Uterus (tissue), 4 donors: ENCODE data around the gene PLCB3. TPM values are rescaled to one million over a fixed set of nuclear protein-coding genes. Genes with fewer than 3 reads are reported as not detected.

Experiments used
- DNase-seq, 2 donors: peaks; one replicate each; pipeline ENCODE4 v3.0.0-alpha.2; 2019 to 2020
- H3K27ac ChIP-seq, 2 donors: fragments of 200-600 bp; sonication (generic); 1 replicate in 1 of 2; 2 replicates in 1 of 2; pipeline ENCODE4 v1.5.1; 2016 to 2018
- H3K27me3 ChIP-seq, 2 donors: fragments of 200-600 bp; sonication (generic); one replicate each; pipeline ENCODE4 v1.5.1; 2018 to 2019; ENCODE audit warnings: control low read depth in 1 of 2
- H3K36me3 ChIP-seq, 2 donors: fragments of 200-600 bp; sonication (generic); one replicate each; pipeline ENCODE4 v1.5.1; 2019; ENCODE audit warnings: control low read depth in 1 of 2
- H3K4me1 ChIP-seq, 2 donors: fragments of 200-600 bp; sonication (generic); one replicate each; pipeline ENCODE4 v1.5.1; 2018 to 2019; ENCODE audit warnings: control low read depth in 1 of 2
- H3K4me3 ChIP-seq, 2 donors: fragments of 200-600 bp; sonication (generic); 1 replicate in 1 of 2; 2 replicates in 1 of 2; pipeline ENCODE4 v1.5.1; 2018 to 2019; ENCODE audit warnings: mild to moderate bottlenecking in 1 of 2
- H3K9me3 ChIP-seq, 2 donors: fragments of 200-600 bp; sonication (generic); one replicate each; pipeline ENCODE4 v1.5.1; 2019; ENCODE audit warnings: control low read depth in 1 of 2
- POLR2A ChIP-seq, 2 donors: fragments of 450-650 bp; IDR thresholded peaks; one replicate each; pipeline ENCODE4 v1.6.1; 2016; ENCODE audit warnings: antibody characterized with exemption in 2 of 2, mild to moderate bottlenecking in 1 of 2, moderate library complexity in 1 of 2
- intact Hi-C: fragments of 100-400 bp; cut with DNase I; formaldehyde crosslinking; loops from one replicate; pipeline ENCODE4 v1.15.1; 2023; ENCODE audit warnings: low total_unique reads
- total RNA-seq, 4 donors: library from RNA; depleted of rRNA in 3 of 4; stranded (reverse); fragments of >200 nt in 3 of 4; gene quantifications; one replicate each; pipeline versions ENCODE4 v1.1.0 to v1.2.4, GENCODE V29; 2014 to 2023
- TF ChIP-seq, protein P1 (sequence below), 4 experiments: fragments of 200-600 bp in 2 of 4; fragments of 450-650 bp in 2 of 4; sonication (generic) in 2 of 4; IDR thresholded peaks; one replicate each; pipeline ENCODE4 v1.5.1; 2016 to 2019; ENCODE audit warnings: antibody characterized with exemption in 4 of 4, mild to moderate bottlenecking in 2 of 4, moderate library complexity in 1 of 4
- donor health status: DM: yes; HTN: yes; CAD: no.

The PLCB3 gene
- total RNA-seq, 4 donors from 2014 or later: 10.0 to 39.5 (median 21.8) TPM

DNA sequence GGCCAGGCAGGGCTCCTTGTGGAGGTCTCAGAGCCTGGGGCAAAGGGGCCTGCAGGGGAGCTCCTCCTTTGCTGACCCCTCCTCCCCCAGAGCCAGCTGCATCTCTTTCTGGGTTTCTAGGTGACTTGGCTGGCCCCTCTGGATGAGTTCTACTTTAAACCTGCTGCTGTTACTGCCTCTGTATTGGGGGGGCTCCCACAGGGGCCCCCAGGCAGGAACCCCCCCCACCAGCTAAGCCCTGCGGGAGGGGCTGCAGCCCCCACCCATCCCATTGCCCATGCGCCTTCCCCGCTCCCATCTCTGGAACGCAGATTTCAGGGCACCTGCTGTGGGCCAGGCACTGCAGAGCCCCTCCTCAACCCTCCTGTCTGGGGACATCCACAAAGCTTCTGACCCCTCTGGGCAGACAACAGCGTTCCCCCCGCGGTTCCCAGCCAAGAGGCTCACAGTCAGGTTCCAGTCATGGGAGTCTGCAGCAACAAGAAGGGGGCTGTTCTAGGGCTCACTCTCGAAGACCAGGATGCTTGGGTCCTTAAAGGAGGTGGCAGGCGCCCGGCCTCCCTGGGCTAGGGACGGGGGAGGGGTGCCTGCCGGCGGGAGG is 815 bp upstream of the PLCB3 start:
- Histone ChIP-seq H3K4me1 (peaks cover 0 to 16% of the 10 kb centered on the region in 2 donors), H3K4me3 (peak overlapping the region; percentile 82 to 88), H3K27me3 (no peaks in the 10 kb centered on the region), H3K36me3 (no peaks in the 10 kb centered on the region), H3K27ac (peak overlapping the region; percentile 57 to 63), H3K9me3 (no peaks in the 10 kb centered on the region)
- intact Hi-C loops: no loop called here
- DNase-seq: no peak
- TF ChIP-seq, protein P1, sequence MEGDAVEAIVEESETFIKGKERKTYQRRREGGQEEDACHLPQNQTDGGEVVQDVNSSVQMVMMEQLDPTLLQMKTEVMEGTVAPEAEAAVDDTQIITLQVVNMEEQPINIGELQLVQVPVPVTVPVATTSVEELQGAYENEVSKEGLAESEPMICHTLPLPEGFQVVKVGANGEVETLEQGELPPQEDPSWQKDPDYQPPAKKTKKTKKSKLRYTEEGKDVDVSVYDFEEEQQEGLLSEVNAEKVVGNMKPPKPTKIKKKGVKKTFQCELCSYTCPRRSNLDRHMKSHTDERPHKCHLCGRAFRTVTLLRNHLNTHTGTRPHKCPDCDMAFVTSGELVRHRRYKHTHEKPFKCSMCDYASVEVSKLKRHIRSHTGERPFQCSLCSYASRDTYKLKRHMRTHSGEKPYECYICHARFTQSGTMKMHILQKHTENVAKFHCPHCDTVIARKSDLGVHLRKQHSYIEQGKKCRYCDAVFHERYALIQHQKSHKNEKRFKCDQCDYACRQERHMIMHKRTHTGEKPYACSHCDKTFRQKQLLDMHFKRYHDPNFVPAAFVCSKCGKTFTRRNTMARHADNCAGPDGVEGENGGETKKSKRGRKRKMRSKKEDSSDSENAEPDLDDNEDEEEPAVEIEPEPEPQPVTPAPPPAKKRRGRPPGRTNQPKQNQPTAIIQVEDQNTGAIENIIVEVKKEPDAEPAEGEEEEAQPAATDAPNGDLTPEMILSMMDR (IDR thresholded peaks at IDR 0.05): no peak
- TF ChIP-seq POLR2A (IDR thresholded peaks at IDR 0.05): no peak

DNA sequence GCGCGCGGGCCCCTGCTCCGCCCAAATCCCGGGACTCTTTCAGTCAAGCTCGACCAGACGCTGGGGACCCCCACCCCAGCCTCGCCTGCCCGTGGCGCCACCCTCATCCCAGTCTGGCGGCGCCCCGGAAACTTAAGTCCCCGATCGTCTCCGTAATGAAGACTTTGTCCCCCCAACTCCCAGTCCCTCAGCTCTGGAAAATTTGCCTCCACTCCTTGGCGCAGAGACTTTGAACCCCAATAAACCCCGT is 348 bp downstream of the PLCB3 start:
- no peak for TF ChIP-seq POLR2A (IDR thresholded peaks at IDR 0.05)
- TF ChIP-seq, protein P1 (IDR thresholded peaks at IDR 0.05): no peak
- intact Hi-C loops: no loop called here
- Histone ChIP-seq H3K9me3 (no peaks in the 10 kb centered on the region), H3K27me3 (no peaks in the 10 kb centered on the region), H3K36me3 (no peaks in the 10 kb centered on the region), H3K4me1 (peaks cover 0 to 16% of the 10 kb centered on the region in 2 donors), H3K4me3 (peak overlapping the region; percentile 82 to 88), H3K27ac (peak overlapping the region; percentile 63 to 75)
- DNase-seq: no peak

DNA sequence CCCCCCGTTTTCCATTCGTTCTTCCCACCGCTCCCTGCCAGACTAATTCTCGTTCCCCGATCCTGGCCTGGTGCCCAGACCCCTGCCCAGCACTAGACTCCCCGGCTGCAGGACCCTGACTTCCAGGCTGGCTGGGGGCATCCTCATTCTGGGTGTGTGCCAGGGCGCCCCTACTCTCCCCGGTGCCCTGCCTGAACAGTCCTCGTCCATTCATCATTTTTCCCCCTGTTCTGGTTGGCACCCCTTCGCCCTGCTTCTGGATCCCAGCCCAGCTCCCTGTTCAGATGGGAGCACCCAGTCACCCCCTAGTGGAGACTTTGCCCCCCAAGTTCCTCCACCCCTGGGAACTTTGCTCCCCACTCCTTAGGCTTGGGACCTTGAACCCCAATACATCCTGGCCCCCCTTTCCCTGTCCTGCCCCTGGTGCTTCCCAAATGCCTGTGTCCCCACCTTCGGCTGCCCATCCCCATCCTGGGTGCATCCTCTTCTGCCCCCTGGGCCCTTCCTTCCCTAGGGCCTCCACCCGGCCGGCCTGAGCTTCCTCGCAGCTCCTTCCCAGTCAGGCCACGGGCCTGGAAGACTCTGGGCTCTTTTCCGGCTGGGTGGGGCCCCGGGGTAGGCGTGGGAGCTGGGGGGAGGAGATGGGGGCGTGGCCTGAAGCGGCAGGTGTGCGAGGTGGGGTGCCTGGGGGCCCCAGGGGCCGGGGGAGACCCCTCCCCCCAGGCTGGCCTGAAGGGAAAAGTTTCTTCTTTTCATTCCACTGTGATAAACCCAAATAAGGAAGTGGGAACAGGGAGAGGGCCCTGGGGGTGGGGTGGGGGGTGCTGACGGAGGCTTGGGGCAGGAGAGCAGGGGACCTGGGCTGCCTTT is 908 bp downstream of the PLCB3 start:
- H3K4me1 ChIP-seq: peaks cover 0 to 16% of the 10 kb centered on the region in 2 donors
- intact Hi-C loops: no loop called here
- peak; percentile 58 for DNase-seq
- H3K9me3 ChIP-seq: no peaks in the 10 kb centered on the region
- H3K36me3 ChIP-seq: no peaks in the 10 kb centered on the region
- H3K27ac ChIP-seq: peak overlapping the region; percentile 63 to 75
- H3K4me3 ChIP-seq: peak overlapping the region; percentile 82 to 88
- TF ChIP-seq, protein P1 (IDR thresholded peaks at IDR 0.05): peak in 2 of 4 experiments; percentile 28 to 32
- no peak for TF ChIP-seq POLR2A (IDR thresholded peaks at IDR 0.05)
- H3K27me3 ChIP-seq: no peaks in the 10 kb centered on the region

DNA sequence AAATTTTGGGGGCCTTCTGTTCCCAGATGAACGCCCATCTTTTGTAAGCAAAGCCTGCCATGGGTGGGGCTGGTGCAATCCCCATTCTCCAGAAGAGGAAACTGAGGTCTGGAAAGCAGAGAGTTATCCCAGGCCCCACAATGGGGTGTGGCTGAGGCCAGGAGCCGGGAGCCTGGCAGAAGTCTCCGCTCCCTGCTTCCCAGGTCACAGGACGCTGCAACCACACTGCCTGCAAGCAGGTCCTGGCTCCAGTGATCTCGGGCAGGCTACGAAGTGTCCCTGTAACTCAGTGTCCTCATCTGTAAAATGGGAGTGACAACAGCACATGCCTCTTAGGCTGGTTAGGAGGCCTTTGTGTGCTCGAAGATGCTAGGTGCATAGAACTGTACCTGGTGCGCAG is 1.7 kb downstream of the PLCB3 start:
- Histone ChIP-seq H3K27me3 (no peaks in the 10 kb centered on the region), H3K36me3 (no peaks in the 10 kb centered on the region), H3K27ac (peak overlapping the region; percentile 63 to 75), H3K9me3 (no peaks in the 10 kb centered on the region), H3K4me1 (peaks cover 0 to 12% of the 10 kb centered on the region in 2 donors), H3K4me3 (peak overlapping the region in 1 of 2 donors; percentile 88)
- TF ChIP-seq POLR2A (IDR thresholded peaks at IDR 0.05): no peak
- TF ChIP-seq, protein P1 (IDR thresholded peaks at IDR 0.05): no peak
- intact Hi-C loops: no loop called here
- DNase-seq: no peak

DNA sequence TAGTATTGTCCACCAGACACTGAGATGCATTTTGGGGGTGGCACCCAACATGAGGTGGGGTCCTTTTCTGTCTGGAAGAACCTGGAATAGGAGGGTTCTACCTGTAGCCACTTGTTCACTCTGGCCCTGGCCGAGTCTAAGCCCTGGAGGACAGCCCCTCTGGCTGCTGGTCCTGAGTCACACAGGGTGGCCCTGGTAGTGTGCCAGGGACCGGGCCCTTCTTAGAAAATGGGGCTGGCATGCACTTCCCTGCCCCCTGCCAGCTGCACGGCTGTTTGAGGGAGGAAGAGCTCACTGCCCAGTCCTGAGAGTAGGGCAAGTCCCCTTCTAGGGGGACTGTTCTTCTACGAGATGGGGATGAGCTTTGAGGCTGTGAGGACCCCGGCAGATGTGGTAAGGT is 2.2 kb downstream of the PLCB3 start:
- TF ChIP-seq POLR2A (IDR thresholded peaks at IDR 0.05): no peak
- TF ChIP-seq, protein P1 (IDR thresholded peaks at IDR 0.05): no peak

More for the DNA sequence above, 2.2 kb downstream of the PLCB3 start:
- no peaks in the 10 kb centered on the region for H3K9me3 ChIP-seq
- intact Hi-C loops: no loop called here
- no peaks in the 10 kb centered on the region for H3K27me3 ChIP-seq
- no peak for DNase-seq
- H3K4me1 ChIP-seq: peaks cover 0 to 12% of the 10 kb centered on the region in 2 donors
- H3K27ac ChIP-seq: no peak overlapping the region
- no peak overlapping the region for H3K4me3 ChIP-seq
- no peaks in the 10 kb centered on the region for H3K36me3 ChIP-seq
